H1 (cell line): ENCODE measurements around the gene G6PC3.

Experiments
- CTCF ChIP-seq, 3 experiments: IDR thresholded peaks; 1 replicate in 2 of 3; 2 replicates in 1 of 3; pipeline versions ENCODE4 v1.5.1 to v1.6.1; 2011; ENCODE audit warnings: low read length in 3 of 3, mild to moderate bottlenecking in 3 of 3, inconsistent platforms in 2 of 3, low read depth in 1 of 3, moderate library complexity in 1 of 3; ENCODE audit not compliant: insufficient read depth in 1 of 3; ENCODE audit errors: control extremely low read depth in 1 of 3
- EP300 ChIP-seq, 2 experiments: IDR thresholded peaks; 1 replicate in 1 of 2; 2 replicates in 1 of 2; pipeline ENCODE4 v1.6.1; 2011 to 2012; ENCODE audit warnings: low read depth in 2 of 2, low read length in 2 of 2, mild to moderate bottlenecking in 2 of 2, borderline replicate concordance in 1 of 2, inconsistent platforms in 1 of 2, moderate library complexity in 1 of 2

GRCh38 chr17:44065668-44066203, 4.8 kb upstream of the G6PC3 start:
- no peak for TF ChIP-seq CTCF (IDR thresholded peaks at IDR 0.05; ENCODE audit: control extremely low read depth in 1 of 3, insufficient read depth in 1 of 3, low read depth in 1 of 3, low read length in 3 of 3)
- no peak for TF ChIP-seq EP300 (IDR thresholded peaks at IDR 0.05; ENCODE audit: borderline replicate concordance in 1 of 2, low read depth in 2 of 2, low read length in 2 of 2)
